ENCODE results near the gene CARS2.

The CARS2 gene

GRCh38 chr13:110705826-110706569 lies at the start of gene CARS2:
CARS2 (minus strand) TSS chr13:110706116; CDS start chr13:110706093, 23 bp downstream.
- DNase-seq (ENCODE audit: low read depth): peak; percentile 98
- peak; percentile 16 for TF ChIP-seq CTCF (conservative IDR thresholded peaks at IDR 0.05; ENCODE audit: low read depth, low read length)
- peak within 1 kb of the TSS; percentile 76 for H3K4me3 ChIP-seq (ENCODE audit: low read depth, low read length)

- no peak for TF ChIP-seq CTCF (conservative IDR thresholded peaks at IDR 0.05; ENCODE audit: low read depth, low read length)
- no peak overlapping the region for H3K4me3 ChIP-seq (ENCODE audit: low read depth, low read length)
- no peak for DNase-seq (ENCODE audit: low read depth)
These were observed 42.4 kb upstream of the CARS2 start for GRCh38 chr13:110748271-110748670.

- peak; percentile 16 for DNase-seq (ENCODE audit: low read depth)
- no peak for TF ChIP-seq CTCF (conservative IDR thresholded peaks at IDR 0.05; ENCODE audit: low read depth, low read length)
- H3K4me3 ChIP-seq (ENCODE audit: low read depth, low read length): no peak overlapping the region
These were observed 40.5 kb upstream of the CARS2 start for GRCh38 chr13:110746438-110746837.

- no peak for DNase-seq (ENCODE audit: low read depth)
- TF ChIP-seq CTCF (conservative IDR thresholded peaks at IDR 0.05; ENCODE audit: low read depth, low read length): no peak
- H3K4me3 ChIP-seq (ENCODE audit: low read depth, low read length): no peak overlapping the region
These were observed 37.8 kb upstream of the CARS2 start for GRCh38 chr13:110743687-110744086.

- H3K4me3 ChIP-seq (ENCODE audit: low read depth, low read length): no peak overlapping the region
- TF ChIP-seq CTCF (conservative IDR thresholded peaks at IDR 0.05; ENCODE audit: low read depth, low read length): no peak
- DNase-seq (ENCODE audit: low read depth): no peak
These were observed 31.6 kb upstream of the CARS2 start for GRCh38 chr13:110737555-110737954.

- TF ChIP-seq CTCF (conservative IDR thresholded peaks at IDR 0.05; ENCODE audit: low read depth, low read length): no peak
- no peak overlapping the region for H3K4me3 ChIP-seq (ENCODE audit: low read depth, low read length)
- no peak for DNase-seq (ENCODE audit: low read depth)
These were observed 28.6 kb upstream of the CARS2 start for GRCh38 chr13:110734561-110734960.

- H3K4me3 ChIP-seq (ENCODE audit: low read depth, low read length): no peak overlapping the region
- DNase-seq (ENCODE audit: low read depth): no peak
- no peak for TF ChIP-seq CTCF (conservative IDR thresholded peaks at IDR 0.05; ENCODE audit: low read depth, low read length)
These were observed 25.2 kb upstream of the CARS2 start for GRCh38 chr13:110731072-110731471.

Measured in choroid plexus epithelial cell (primary cell).